GM13976 (cell line): ENCODE data around the gene THADA.

ENCODE experiments used
- DNase-seq: peaks from one replicate; pipeline ENCODE4 v3.0.0; 2012; ENCODE audit warnings: low spot score
- CTCF ChIP-seq: IDR thresholded peaks from 2 replicates; pipeline ENCODE4 v1.5.1; 2012; ENCODE audit warnings: borderline replicate concordance, mild to moderate bottlenecking; ENCODE audit not compliant: insufficient read depth; ENCODE audit errors: extremely low read depth, missing control alignments, control extremely low read depth
- in situ Hi-C: fragments of 300-500 bp; cut with MboI; formaldehyde crosslinking; loops from one replicate; pipeline ENCODE4 v1.12.0; 2022; ENCODE audit warnings: low sequenced_read_pairs, mixed read lengths, inconsistent platforms; ENCODE audit not compliant: unreplicated experiment

THADA gene

GRCh38 chr2:43415592-43415991, 180.2 kb downstream of the THADA start:
- no peak for DNase-seq
- in situ Hi-C loops: no loop called here
- TF ChIP-seq CTCF: no peak

GRCh38 chr2:43414586-43415135, 181.2 kb downstream of the THADA start:
- no peak for DNase-seq
- in situ Hi-C loops: no loop called here
- TF ChIP-seq CTCF: no peak

DNA sequence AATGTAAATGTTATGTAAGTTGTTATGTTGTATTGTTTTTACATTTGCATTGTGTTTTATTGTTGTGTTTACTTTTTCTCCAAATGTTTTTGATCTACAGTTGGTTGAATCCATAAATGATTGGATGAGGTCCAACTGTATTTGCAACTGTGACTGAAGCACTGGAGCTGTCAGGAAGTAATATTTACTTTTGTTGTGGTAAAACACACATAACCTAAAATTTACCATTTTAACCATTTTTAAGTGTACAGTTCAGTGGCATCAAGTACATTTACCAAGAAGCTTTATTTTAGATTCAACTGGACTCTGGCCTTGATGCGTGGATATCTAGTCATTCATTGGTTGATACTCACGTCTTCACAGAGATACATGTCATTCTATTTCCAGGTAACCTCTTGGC, 181.8 kb downstream of the THADA start:
- in situ Hi-C loops: no loop called here
- no peak for DNase-seq
- no peak for TF ChIP-seq CTCF

DNA sequence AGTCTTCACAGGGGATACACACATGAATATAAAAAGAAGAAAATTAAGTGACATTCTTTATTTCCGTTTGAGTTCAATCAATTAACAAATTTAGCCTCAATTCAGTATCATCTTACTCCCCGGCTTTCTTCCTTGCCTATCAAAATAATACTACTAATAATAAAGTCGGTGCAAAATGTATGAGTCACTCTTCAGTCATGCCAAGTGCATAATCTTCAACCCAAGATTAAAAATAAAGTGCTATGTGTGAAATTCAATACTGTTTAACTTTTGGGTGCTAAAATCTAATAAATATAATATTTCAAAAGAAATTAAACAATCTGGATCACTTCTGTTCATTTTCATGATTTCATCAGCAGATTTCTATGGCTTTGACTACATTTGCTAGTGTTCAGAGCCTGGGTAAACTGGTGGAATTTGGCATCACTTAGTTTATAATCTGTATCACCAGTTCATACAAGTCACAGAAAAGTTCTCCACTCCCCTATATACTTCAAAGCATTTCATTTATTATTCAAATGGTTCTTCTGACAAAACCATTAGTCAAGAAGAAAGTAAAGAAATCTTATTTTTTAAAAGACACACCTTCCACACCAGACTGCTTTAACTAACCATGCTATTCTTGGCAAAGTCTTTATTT, 183.6 kb downstream of the THADA start:
- no peak for TF ChIP-seq CTCF
- in situ Hi-C loops: no loop called here
- no peak for DNase-seq

DNA sequence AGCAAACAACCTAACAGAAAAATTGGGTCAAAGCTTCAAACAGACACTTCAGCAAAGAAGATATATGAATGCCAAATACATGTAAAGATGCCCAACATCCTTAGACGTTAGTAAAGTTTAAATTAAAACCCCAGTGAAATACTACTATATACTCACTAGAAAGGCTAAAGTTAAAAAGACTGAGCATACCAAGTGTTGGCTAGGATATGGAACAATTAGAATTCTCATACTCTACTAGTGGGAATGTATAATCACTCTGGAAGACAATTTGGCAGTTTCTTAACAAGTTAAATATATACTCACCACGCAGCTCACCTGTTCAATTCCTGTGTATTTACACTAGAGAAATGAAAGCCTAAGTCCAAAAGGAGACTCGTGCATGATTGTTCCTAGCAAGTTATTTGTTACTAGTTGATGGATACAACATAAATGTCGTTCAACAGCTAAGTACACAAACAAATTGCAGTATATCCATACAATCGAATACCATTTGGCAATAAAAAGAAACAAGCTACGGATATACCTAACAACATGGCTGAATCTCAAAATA, 185.7 kb downstream of the THADA start:
- TF ChIP-seq CTCF: no peak
- DNase-seq: no peak
- in situ Hi-C loops: no loop called here

DNA sequence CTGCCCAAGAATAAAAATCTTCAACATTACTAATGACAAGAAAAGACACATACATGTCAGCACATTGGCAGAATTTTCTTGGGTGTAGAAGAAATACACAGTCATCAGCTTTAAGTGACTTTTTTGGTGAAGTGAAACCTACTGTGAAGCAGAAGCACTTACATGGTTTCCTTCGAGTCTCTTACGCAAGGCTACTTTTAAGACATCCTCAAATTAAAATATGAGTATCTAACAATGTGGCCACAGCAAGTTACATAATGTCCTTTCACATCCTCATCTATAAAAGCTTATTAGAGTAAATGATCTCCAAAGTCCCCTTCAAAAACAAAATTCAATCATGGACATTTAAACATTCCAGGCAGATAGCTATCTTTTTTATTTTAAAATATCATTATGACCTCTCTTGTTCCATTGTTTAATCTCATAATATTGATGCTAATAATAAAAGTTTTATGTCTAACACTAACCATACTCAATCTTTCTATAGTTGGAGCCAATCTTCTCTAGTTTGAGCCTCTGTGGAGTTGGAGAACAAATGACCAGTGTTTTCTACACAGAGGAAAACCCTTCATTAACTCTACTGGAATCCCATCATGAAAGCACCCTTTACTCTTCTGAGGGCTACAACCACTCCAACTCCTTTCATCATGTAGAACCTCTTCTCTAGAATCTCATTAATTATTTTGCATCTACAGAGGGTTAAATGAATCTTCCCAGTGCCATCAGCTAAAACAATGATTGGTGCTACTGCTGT, 187.3 kb downstream of the THADA start:
- in situ Hi-C loops: no loop called here
- no peak for TF ChIP-seq CTCF
- DNase-seq: no peak
